Measurements from ENCODE around the gene COG7.

GRCh38 chr16:23494188-23494587, 41.2 kb upstream of the COG7 start:
- TF ChIP-seq POLR2A (IDR thresholded peaks at IDR 0.05) (no peak), EP300 (IDR thresholded peaks at IDR 0.05) (no peak), CTCF (IDR thresholded peaks at IDR 0.05) (no peak)

Measured in ovary (tissue), 3 donors.